ENCODE data around the gene MOSPD2.

The MOSPD2 gene

DNA sequence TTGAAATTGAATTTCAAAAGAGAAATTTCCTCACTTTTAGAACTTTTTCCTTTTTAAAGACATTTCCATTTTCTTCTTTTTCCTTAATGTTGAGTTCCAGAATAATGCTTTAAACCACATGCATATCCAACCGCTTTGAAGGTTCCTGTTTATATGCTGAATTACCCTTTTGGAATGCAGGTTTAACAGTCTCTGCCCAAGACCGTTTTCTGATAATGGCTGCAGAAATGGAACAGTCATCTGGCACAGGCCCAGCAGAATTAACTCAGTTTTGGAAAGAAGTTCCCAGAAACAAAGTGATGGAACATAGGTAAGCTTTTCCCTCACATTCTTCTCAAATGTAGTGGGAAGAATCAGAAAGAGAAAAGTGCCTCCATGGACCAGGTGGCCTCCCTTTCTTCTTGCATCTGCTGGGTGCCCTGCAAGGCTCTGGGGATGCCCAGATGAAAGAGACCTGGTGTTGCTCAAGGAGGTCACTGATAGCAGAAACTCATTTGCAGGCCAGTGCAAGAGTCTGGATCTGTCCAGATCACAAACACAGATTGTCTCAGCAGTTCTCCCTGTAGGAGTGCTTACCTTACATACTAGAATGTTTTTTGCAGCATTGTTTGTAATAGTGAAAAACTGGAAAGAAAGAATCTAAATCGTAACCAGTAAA, 42.9 kb downstream of the MOSPD2 start:
- no peak for DNase-seq

DNA sequence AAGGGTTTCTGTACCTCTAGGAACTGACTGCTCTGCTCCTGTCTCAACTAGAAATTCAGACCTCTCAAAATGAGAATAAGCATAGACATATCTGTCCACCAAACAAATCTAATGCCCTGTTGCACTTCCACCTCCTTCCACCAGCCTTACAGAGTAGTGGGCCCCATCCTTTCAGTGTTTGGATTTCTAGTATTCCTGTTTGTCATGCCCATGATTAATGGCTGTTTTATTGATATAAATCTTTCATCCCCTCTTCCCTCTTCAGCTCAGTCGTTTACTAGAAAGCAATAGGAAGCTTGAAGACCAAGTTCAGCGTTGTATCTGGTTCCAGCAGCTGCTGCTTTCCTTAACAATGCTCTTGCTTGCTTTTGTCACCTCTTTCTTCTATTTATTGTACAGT, 46.2 kb downstream of the MOSPD2 start:
- DNase-seq: no peak

DNA sequence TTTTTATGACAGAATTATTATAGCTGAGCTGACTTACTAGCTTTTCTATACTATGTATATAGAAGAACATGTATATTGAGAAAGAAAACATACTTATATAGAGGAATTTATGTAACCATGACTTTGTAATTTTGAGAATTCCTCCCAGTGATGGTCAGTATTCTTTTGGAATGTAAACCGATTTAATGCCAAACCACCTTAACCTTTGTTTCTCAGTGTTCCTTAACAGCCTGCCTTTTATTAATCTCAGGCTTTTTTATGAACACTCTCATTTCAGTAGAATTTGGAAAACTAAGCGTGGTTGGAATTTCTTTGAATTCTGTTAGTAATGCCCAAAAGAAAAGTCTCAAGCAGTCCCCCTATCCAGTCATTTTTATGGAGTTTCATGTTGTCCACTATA, 47.0 kb downstream of the MOSPD2 start:
- DNase-seq: no peak

DNA sequence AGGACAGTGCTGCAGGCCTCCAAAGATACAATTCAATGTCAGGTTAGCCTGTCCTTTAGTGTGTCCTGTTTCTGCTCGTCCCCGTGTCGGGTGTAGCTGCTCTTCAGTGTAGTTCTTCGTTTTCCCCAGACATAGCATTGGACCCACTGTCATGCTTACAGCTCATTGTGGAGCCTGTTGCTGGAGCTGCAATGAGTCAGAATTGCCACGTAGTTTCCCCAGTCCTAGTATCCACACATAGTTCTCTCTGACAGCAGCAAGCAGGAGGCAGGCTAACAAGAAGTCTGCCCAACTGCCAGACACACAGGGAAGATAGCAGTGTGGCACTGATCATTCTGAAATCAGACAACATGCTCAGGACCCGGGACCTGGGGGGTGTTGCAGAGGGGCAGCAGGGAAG, 49.2 kb downstream of the MOSPD2 start:
- DNase-seq: no peak

DNA sequence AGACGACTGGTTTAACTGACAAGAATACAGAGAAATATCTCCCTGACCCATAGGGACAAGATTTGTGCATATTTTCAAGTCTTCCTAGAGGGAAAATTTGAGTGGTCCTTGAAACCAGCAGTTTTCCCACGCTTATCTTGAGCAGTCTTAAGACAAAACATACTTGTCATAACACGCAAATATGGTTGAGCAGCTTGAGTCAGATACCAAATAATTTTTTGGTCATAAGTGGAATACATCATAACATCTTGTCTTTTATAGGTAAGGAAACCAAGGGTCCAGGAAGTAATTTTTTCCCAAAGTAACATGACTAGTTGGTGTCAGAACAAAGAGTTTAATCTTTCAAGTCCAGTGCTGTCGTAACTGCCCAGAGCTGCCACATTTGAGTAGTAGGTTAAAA, 50.5 kb downstream of the MOSPD2 start:
- DNase-seq: no peak

DNA sequence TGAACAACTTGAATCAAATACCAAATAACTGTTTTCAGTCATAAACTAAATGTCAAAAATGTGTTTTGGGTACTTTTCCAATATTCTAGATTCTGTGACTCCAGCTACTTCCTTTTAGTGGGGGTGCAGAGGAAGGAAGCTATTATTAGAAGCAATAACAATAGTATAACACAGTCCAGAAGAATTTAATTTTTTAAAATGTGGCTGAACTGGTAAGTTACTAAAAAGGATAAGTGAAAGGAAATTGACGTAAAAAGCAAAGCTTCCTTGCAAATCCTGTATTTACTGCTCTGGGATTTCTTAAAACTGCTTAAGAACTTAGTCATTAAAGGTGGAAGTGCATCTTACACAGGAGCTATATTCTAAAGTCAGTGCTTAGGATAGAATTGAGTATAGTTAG, 53.2 kb downstream of the MOSPD2 start:
- no peak for DNase-seq

DNA sequence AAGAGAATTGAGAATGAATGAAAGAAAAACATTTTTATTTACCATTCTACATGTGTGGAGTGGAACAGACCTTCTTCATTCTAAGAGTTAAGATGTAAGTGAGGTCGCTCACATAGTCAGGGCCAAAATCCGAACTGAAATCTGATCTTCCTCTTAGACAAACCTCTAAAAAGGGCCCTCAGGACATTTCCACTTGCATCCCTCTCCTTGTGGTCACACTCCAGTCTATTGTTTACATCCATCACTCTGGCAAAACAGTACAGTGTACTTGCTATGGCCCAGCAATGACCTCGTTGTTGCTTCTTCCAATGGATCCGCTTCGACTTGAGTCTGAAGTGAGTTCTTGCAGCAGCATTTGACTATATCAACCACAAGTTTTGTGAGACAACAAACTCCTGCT, 54.2 kb downstream of the MOSPD2 start:
- DNase-seq: no peak

DNA sequence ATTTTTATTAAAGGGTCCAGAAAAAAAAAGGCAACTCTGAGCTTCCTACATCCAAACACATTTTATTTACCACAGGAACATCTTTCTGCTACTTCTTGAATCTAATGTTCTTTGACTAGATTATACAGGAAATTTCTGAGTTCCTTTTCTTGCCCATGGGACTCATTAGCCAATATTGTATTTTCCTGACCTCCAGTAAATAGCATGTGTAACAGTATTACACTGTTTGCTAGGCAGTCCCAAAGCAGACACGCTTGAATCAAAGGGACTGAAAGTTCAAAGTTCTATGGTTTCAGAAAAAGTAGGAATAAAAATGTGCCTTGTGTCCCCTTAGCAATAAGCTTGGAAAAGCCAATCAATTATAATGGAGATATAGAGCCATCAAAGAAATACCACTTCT, 57.4 kb downstream of the MOSPD2 start:
- no peak for DNase-seq

DNA sequence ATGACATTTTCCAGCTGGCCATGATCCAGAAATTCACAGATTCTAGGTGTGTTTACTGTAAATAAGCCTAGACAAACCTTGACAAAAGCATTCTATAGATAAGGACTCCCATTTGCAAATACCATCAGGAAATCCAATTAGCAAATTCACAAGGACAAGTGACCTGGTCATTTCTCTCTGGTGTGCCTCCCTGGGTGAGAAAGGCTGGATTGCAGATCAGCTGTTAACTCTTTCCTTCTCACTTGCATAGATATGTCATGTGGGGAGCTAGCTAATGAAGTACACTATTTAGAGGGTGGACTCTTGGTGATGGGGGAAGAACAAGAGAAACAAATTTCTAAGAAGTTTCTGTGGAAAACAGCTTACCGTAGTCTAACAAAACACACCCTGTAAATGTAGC, 58.9 kb downstream of the MOSPD2 start:
- DNase-seq: no peak

DNA sequence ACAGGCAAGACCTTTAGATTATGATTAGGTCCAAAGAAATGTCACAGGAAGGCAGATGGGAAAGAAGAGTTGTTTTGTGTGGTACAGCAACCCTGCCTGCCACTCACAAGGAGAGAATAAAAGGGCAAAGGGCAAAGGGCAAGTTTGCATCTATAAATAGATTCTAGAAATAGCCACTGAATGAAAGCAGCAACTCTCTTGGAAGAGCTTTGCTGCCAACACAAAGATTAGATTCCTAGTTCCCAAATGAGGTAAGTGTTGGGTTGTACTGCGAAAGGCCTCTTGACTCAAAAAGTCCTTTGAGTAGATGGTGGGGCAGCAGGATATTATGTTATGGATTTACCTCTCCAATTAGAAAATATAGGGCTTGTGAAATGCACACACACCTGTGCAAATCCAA, 61.2 kb downstream of the MOSPD2 start:
- DNase-seq: no peak

DNA sequence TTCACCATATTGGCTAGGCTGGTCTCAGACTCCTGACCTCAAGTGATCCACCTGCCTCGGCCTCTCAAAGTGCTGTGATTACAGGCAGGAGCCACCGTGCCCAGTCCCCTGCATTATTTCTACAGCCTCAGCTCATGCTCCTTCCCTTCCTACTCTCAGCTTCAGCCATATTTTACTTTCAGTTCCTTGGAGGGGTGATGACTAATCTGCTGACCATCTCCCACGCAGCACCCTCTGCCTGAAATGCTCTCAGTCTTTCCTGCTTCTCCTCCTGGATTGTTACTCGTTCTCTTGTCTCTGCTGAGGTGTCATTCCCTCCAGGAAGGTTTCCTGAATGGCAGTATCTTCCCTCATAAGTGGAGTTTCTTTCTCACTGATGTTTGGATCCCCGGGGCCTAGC, 63.3 kb downstream of the MOSPD2 start:
- DNase-seq: no peak

DNA sequence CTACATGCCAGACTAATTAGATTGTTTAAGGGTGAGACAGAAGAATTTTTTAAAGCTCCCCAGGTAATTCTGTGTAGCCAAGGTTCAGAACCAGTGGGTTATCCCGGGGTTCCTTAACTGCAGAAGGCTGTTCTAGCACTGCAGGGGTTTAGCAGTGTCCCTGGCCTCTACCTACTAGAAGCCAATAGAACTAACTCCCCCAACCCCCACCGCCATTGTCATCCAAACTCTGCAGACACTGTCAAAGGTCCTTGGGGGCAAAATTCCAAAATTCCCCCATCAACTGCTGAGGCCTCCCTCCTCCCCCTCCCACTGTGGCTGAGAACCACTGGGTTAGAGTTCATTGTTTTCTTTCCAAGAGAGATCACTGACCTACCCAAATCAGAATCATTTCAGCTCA, 66.4 kb downstream of the MOSPD2 start:
- DNase-seq: no peak

DNA sequence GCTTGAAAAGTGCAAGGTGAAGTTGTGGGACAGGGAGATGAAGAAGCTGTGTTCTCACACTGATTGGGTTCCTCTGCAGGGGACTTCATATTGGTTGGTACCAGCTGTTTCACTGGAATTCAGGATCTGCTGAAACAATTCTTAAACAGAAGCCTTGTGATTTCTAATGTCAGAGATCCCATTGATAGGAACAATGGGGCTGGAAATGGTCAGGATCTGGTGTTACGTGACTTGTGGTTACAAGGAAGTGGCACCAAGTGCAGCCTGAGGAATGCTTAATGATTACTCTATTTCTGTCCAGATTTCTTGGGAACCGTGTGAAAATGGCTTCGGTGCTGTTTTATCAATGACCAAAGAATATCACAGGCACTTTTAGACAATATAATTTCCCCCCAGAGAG, 68.1 kb downstream of the MOSPD2 start:
- no peak for DNase-seq

DNA sequence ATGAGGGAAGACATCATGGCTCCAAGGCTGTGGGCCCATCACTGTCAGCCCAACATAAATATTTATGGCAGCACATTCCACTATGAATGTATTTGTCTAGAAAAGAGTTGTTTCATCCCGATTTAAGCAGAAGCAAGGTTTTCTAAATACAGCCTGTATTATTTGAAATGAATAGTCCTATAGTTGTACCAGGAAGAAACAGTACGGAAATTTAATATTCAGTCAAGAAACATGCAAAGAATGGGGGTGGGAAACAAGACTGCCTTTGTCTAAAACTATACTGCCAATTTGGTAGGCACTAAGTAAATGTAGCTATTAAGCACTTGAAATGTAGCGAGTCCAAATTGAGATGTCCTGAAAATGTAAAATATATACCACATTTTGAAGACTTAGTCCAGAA, 69.1 kb downstream of the MOSPD2 start:
- DNase-seq: no peak

DNA sequence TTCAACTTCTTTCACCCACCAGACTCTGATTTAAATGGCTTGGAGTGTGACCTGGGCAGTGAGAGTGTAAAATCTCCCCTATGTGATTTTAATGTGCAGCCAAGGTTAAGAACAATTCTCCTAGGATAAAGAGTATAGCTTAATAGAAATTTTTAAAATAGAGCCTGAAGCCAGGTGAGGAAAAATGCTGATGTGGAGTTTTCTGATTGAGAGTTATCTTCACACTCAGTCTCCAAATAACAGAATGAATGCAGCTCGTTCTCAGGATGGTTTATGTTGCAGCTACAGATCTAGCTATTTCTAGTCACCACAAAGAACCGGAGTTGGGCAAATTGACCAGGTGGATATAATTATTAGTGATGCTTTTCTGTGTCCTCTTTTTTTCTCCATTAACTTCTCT, 70.7 kb downstream of the MOSPD2 start:
- DNase-seq: no peak

DNA sequence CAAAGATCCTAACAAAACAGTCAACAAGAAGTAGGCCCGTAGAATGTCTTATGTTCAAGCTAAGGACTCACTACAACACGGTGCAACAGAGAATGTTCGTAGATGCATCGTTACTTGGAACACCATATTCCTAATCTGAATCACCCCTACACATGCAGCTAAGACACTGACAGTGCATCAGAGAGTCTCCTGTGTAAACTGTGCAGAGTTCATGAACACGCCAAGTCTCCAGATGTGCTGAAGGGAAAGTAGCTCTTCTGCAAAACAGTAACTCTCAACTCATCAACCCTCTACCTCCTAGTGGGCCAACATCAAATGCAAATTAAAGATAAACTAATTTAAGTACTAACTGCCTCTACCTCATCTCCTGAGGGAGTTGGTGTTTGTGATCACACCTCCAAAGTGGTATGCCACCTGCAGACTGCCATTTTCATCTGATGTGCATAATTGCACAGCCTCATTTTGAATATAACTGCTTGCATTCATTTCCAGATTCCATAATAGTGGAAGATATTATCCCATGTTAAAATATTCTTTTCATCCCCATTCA, 73.5 kb downstream of the MOSPD2 start:
- DNase-seq: no peak

DNA sequence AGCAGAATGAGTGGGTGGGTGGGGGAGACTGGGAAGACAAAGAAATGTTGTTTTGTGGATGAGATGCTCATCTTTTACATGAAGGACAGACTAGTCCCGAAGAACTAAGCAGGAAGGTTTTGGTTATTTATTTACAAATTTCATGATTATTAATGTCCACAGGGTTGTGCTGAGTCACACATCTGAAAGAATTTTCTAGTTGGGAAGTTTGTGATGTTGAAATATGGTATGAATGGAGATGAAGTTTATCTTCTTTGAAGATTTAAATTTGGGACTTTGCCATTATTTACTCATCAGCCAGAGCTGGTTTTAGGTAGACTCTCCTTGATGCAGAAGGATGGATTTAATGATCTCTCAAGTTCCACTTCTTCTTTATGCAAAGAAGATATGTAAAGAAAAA, 75.5 kb downstream of the MOSPD2 start:
- no peak for DNase-seq

DNA sequence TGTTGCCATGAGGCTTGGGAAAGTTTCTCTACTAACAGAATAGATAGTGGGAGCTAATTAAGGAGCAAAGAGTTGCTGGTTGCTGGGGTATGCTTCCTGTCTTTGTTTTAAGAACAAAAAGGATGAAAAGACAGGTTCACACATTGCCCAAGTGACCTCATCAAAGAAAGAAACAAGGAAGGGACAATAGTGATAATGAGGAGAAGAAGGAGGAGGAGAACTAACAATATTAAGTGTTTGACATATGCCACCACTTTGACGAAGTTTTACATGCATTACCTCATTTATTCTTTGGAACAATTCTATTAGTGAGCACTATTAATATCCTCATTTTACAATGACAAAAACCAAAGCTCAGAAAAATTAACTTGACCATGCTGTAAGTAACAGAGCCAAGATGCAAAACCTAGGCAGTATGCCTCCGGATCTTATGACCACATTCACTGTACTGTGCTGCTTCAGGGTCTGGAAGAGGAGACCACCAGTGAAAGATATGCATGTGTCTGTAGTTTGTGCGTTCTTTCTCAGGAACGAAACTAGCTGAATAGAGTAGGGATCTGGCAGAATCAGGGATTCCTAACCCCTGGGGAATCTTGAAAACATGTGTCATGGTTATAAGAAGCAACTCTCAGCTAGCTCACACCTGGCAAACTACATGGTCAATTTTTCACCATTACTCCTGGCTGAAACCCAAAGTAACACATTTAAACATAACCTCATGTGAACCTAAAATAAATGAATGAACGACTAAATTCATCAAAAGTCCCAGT, 83.8 kb downstream of the MOSPD2 start:
- no peak for DNase-seq

DNA sequence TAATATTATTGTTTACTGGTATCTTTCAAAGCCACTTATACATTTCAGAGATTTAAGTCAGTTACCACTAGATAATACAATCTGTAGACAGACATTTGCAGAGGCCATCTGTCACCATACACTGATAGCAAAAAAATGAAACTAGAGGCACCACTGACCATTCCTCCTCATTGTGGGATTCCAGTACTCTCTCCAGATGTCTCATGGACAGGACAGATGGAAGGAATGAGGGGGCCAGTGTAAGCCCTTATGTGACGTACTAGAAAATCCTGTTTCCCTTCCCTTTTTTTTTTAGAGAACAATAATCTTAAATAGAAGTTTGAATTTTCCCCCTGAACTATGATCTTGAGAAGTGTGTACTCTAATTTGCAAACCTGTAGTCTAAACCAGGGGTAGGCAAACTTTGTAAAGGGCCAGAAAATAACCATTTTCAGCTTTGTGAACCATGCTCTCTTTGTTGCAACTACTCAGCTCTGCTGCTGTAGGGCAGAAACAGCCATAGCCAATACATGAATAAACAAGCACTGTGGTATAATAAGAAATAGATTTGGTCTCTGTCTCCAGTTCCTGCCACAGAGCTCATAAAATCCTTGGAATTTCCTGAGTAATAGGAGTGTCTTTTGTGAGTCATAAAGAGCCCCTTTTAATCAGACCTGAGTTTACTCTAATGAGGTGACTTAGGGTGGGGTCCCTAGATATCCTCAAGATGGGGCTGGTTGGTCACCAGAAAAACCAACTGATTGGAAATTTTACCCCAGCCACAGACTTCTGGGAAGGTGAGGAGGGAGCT, 90.4 kb downstream of the MOSPD2 start:
- DNase-seq: no peak

DNA sequence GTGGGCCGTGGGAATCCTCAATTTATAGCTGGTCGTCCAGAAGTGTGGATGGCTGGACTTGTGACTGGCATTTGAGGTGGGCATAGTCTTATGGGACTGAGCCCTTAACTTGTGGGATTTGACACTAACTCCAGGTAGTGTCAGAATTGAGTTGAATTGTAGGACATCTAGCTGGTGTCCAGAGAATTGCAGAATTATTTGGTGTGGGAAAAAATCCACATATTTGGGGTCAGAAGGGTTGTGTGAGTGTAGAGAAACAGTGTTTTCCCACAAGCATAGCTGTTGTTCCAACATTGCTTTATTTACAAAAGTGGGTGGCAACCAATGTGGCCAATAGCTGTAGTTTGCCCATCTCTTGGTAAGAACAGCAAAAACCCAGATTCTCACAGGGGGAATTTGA, 91.3 kb downstream of the MOSPD2 start:
- DNase-seq: no peak
